SW 1271 (cell line): ENCODE measurements around the gene SELENOF.

Source experiments
- DNase-seq, 2 experiments: peaks; one replicate each; lab custom pipeline; 2025; lab: John Stamatoyannopoulos, UW

SELENOF gene

GRCh38 chr1:86913896-86914600, at the start of gene SELENOF:
Gene SELENOF, minus strand, starts transcription at chr1:86914126. Its CDS starts 15 bp downstream, at chr1:86914111.
- DNase-seq: peak; percentile 93 to 98

GRCh38 chr1:86960548-86960947, 46.6 kb upstream of the SELENOF start:
- no peak for DNase-seq

GRCh38 chr1:86957221-86957620, 43.3 kb upstream of the SELENOF start:
- no peak for DNase-seq

GRCh38 chr1:86956221-86956620, 42.3 kb upstream of the SELENOF start:
- no peak for DNase-seq

GRCh38 chr1:86955678-86956077, 41.8 kb upstream of the SELENOF start:
- no peak for DNase-seq

GRCh38 chr1:86953167-86953566, 39.2 kb upstream of the SELENOF start:
- DNase-seq: no peak

- DNase-seq: no peak
Observed at GRCh38 chr1:86951430-86951829, 37.5 kb upstream of the SELENOF start.

- no peak for DNase-seq
Observed at GRCh38 chr1:86950712-86951419, 36.9 kb upstream of the SELENOF start.

GRCh38 chr1:86948212-86948611, 34.3 kb upstream of the SELENOF start:
- no peak for DNase-seq

- DNase-seq: no peak
Observed at GRCh38 chr1:86942743-86943142, 28.8 kb upstream of the SELENOF start.

GRCh38 chr1:86942042-86942441, 28.1 kb upstream of the SELENOF start:
- DNase-seq: no peak

- DNase-seq: no peak
Observed at GRCh38 chr1:86940599-86940998, 26.7 kb upstream of the SELENOF start.

GRCh38 chr1:86939406-86939805, 25.5 kb upstream of the SELENOF start:
- no peak for DNase-seq

- no peak for DNase-seq
Observed at GRCh38 chr1:86938855-86939254, 24.9 kb upstream of the SELENOF start.

- DNase-seq: no peak
Observed at GRCh38 chr1:86938450-86938849, 24.5 kb upstream of the SELENOF start.

GRCh38 chr1:86933562-86934377, 19.8 kb upstream of the SELENOF start:
- no peak for DNase-seq

- DNase-seq: no peak
Observed at GRCh38 chr1:86933051-86933450, 19.1 kb upstream of the SELENOF start.

GRCh38 chr1:86928819-86929218, 14.9 kb upstream of the SELENOF start:
- DNase-seq: no peak

- DNase-seq: no peak
Observed at GRCh38 chr1:86926883-86927282, 13.0 kb upstream of the SELENOF start.

- no peak for DNase-seq
Observed at GRCh38 chr1:86925742-86926141, 11.8 kb upstream of the SELENOF start.

- no peak for DNase-seq
Observed at GRCh38 chr1:86924324-86924960, 10.5 kb upstream of the SELENOF start.

GRCh38 chr1:86922445-86922844, 8.5 kb upstream of the SELENOF start:
- no peak for DNase-seq
